ENCODE results near the gene C20orf204. TPM values are rescaled to one million over a fixed set of nuclear protein-coding genes. Genes with fewer than 3 reads are reported as not detected.

Gene C20orf204
- total and polyA plus RNA-seq, 10 of the 15 experiments (the other 5 are each of a cell fraction or from before 2014, with no cell fraction given): 0.24 to 56.0 (median 12.4) TPM

DNA sequence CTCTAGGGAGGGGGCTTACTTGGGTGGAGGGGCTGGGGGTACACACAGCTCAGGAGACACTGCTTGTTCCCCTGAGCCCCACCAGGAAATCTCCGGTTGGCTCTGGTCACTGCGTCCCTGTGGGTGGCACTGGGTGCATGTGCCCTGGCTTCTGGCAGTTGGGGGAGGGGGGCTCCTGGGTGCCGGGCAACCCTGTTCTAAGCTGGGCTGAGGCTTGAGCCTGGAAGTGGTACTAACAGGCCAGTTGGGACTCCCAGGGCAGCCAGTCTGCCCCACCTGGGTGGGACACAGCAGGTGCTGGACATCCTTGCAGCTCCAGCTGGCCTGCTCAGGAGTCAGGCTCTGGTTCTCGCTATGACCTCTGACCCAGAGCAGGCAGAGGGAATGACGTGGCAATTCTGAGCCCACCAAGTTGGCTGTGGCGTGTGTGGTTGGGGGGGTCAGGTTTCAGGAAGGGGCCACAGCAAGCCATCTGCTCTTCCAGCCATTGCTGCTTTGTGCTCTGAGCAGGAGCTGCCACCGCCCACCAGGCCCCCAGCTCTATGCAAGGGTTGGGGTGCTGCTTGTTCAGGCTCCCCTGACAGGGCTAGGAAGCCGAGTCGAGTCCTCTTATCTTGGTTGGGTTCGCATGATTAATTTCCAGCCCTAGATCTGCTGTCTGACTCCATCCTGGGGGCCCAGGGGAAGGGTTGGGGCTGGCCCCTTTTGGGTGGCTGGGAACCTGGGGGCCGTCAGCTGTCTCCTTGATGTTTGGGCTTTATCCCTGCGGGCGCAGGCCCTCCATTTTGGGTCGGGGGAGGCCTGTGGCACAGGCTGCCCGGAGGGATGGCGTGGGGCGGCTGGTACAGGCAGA lies 590 bp downstream of the C20orf204 start:
- H3K4me3 ChIP-seq: no peak overlapping the region
- no peak overlapping the region for H2AFZ ChIP-seq (ENCODE audit: control insufficient read depth, low read depth, low read length)
- SMC1A ChIA-PET (ENCODE audit: uncharacterized antibody, unreplicated experiment): interaction anchor here (0.6 to 6.1 kb wide), 8 partner anchors 10 to 84 kb away, joined by 3 to 52 read pairs (median 3); partner anchors contain the start of genes PRPF6 and SAMD10
- in situ Hi-C loops (cut with MboI) (no loop called here), intact Hi-C loops (cut with micrococcal nuclease; ENCODE audit: unreplicated experiment) (loop anchor here (2.0 kb wide), 1 partner anchor 24 kb away; no protein-coding TSS in a partner anchor)
- ATAC-seq: no peak
- H3K4me2 ChIP-seq (ENCODE audit: control insufficient read depth, insufficient read depth): peak overlapping the region; percentile 70
- H3K9ac ChIP-seq (ENCODE audit: control insufficient read depth, insufficient read depth, low read length): peak overlapping the region; percentile 64
- 28% methylated on average over 17 of the region's 17 CpGs for WGBS (ENCODE audit: insufficient coverage, insufficient replicate concordance, low lambda C conversion rate, missing lambda C conversion rate)
- H3K9me3 ChIP-seq (replicated peaks; ENCODE audit: control insufficient read depth, insufficient read depth, low read length): no peaks in the 10 kb centered on the region
- no peak for DNase-seq (ENCODE audit: low read depth, low spot score)
- CTCF ChIA-PET: interaction anchor here (1.0 to 9.1 kb wide), 7 partner anchors 20 to 86 kb away, joined by 3 to 108 read pairs (median 4); partner anchors contain the start of genes PRPF6 and SAMD10
- H3K79me2 ChIP-seq (ENCODE audit: control insufficient read depth, insufficient read depth, low read length): peaks cover 4% of the 10 kb centered on the region
- POLR2A ChIA-PET: interaction anchor here (0.5 to 7.2 kb wide), 9 partner anchors 18 to 115 kb away, joined by 3 to 63 read pairs (median 4); partner anchors contain the start of genes PRPF6 and SAMD10
- H4K20me1 ChIP-seq (ENCODE audit: control insufficient read depth, insufficient read depth): no peaks in the 10 kb centered on the region
- no peak for FAIRE-seq
- RAD21 ChIA-PET (ENCODE audit: unreplicated experiment): interaction anchor here (1.1 to 7.1 kb wide), 4 partner anchors 21 to 56 kb away, joined by 3 to 92 read pairs (median 4); partner anchors contain the start of genes OPRL1, PRPF6, RGS19 and SAMD10
- H3K4me1 ChIP-seq (ENCODE audit: control insufficient read depth, insufficient read depth, low read length): peaks cover 52% of the 10 kb centered on the region
- no TSS peak for BruUV-seq (replicated peaks)
- no peaks in the 10 kb centered on the region for H3K27me3 ChIP-seq (replicated peaks in 1 of 2; ENCODE audit: control insufficient read depth in 2 of 2, insufficient read depth in 2 of 2, low read length in 1 of 2)
- peak overlapping the region; percentile 77 for H3K27ac ChIP-seq (ENCODE audit: control insufficient read depth, insufficient read depth)
- H3K36me3 ChIP-seq (ENCODE audit: control insufficient read depth in 2 of 2, insufficient read depth in 2 of 2, low read length in 1 of 2): peaks cover 6 to 14% of the 10 kb centered on the region in 2 experiments; a peak in 3 of 4 replicates
- TF ChIP-seq ZBED1 (IDR thresholded peaks at IDR 0.05; ENCODE audit: borderline replicate concordance): no peak
- TF ChIP-seq YY1 (IDR thresholded peaks at IDR 0.05; ENCODE audit: low read depth, low read length): 0 out of 2 replicates have a peak, but pooled peaks have one; percentile 53
- peak; percentile 38; the same call in 1 of the 2 replicates for TF ChIP-seq BACH1 (IDR thresholded peaks at IDR 0.05; ENCODE audit: borderline replicate concordance)
- 0 out of 2 replicates have a peak, but pooled peaks have one; percentile 23 for TF ChIP-seq BCL11A (IDR thresholded peaks at IDR 0.05; ENCODE audit: low read depth, low read length)
- TF ChIP-seq IKZF1 (conservative IDR thresholded peaks at IDR 0.05): 0 out of 2 replicates have a peak, but pooled peaks have one; percentile 12
- peak; percentile 56 for TF ChIP-seq POLR2A (IDR thresholded peaks at IDR 0.05; ENCODE audit: low read depth, low read length)
- 0 out of 2 replicates have a peak, but pooled peaks have one; percentile 2 for TF ChIP-seq CBFB (IDR thresholded peaks at IDR 0.05; ENCODE audit: low read depth)
- peak; percentile 65; the same call in 1 of the 2 replicates for TF ChIP-seq POLR2AphosphoS5 (IDR thresholded peaks at IDR 0.05; ENCODE audit: low read length)
- no peak for TF ChIP-seq ZNF622 (IDR thresholded peaks at IDR 0.05)
- peak; percentile 69 for TF ChIP-seq CREM (IDR thresholded peaks at IDR 0.05; ENCODE audit: low read depth)
- TF ChIP-seq HDGF (IDR thresholded peaks at IDR 0.05): 0 out of 2 replicates have a peak, but pooled peaks have one; percentile 7
- peak; percentile 51; the same call in 1 of the 2 replicates for TF ChIP-seq SMAD5 (IDR thresholded peaks at IDR 0.05; ENCODE audit: low read depth)
- peak; percentile 90 for TF ChIP-seq NR2F1 (conservative IDR thresholded peaks at IDR 0.05)
- TF ChIP-seq NR2C2 (IDR thresholded peaks at IDR 0.05; ENCODE audit: borderline replicate concordance, control insufficient read depth, insufficient read length, low read depth): peak; percentile 66
- peak; percentile 81 for TF ChIP-seq BCL3 (IDR thresholded peaks at IDR 0.05; ENCODE audit: borderline replicate concordance, insufficient read depth, low read depth, low read length, poor library complexity, severe bottlenecking)
- TF ChIP-seq, protein P1, sequence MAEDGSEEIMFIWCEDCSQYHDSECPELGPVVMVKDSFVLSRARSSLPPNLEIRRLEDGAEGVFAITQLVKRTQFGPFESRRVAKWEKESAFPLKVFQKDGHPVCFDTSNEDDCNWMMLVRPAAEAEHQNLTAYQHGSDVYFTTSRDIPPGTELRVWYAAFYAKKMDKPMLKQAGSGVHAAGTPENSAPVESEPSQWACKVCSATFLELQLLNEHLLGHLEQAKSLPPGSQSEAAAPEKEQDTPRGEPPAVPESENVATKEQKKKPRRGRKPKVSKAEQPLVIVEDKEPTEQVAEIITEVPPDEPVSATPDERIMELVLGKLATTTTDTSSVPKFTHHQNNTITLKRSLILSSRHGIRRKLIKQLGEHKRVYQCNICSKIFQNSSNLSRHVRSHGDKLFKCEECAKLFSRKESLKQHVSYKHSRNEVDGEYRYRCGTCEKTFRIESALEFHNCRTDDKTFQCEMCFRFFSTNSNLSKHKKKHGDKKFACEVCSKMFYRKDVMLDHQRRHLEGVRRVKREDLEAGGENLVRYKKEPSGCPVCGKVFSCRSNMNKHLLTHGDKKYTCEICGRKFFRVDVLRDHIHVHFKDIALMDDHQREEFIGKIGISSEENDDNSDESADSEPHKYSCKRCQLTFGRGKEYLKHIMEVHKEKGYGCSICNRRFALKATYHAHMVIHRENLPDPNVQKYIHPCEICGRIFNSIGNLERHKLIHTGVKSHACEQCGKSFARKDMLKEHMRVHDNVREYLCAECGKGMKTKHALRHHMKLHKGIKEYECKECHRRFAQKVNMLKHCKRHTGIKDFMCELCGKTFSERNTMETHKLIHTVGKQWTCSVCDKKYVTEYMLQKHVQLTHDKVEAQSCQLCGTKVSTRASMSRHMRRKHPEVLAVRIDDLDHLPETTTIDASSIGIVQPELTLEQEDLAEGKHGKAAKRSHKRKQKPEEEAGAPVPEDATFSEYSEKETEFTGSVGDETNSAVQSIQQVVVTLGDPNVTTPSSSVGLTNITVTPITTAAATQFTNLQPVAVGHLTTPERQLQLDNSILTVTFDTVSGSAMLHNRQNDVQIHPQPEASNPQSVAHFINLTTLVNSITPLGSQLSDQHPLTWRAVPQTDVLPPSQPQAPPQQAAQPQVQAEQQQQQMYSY (CRISPR knock-in tag; IDR thresholded peaks at IDR 0.05): 0 out of 2 replicates have a peak, but pooled peaks have one; percentile 42

All from GM12878 (cell line).